ENCODE measurements around the gene COL11A2.
A peak's percentile ranks its signal among the peaks of the same experiment; 100 is the strongest.

Gene COL11A2

DNA sequence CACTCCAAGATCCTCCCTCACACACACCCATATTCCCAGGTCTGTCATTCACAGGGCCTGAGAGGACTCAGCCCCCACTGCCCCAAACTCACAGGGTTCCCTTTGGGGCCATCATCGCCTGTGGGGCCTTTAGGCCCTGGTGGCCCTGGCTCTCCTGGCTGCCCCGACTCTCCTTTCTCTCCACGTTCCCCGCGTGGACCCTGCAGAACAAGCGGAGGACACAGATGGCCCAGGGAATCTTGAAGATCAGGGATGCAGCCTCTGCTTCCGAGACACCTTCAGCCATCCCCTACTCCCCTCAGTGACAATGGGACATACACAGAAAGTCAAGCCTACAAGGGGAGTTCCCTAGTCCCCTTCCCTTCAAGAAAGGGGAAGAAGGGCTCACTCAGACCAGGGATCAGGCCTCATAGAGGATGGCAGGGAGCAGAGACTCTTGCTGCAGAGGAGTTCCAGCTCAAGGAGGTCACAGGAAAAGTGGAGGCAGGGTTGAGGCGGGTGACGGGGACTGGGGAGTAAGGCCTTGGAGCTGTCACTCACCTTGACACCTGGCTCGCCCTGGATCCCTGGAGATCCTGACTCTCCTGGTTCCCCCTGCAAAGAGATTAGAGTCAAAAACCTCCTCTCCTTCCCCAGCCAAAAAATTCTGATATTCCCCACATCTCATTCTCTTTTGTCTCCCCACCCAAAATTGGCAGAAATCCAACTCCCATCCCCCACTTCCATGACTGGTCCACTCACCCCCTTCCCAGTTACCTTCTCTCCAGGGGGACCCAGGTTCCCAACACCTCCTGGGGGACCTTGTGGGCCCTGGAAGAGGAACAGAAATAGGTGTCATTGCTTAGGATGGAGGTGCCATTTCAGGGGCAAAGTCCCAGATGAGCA is 22.7 kb downstream of the COL11A2 start:
- no peaks in the 10 kb centered on the region for H3K9me3 Mint-ChIP-seq
- DNase-seq (no peak), ATAC-seq (replicated peaks) (no peak)
- no peaks in the 10 kb centered on the region for H3K4me1 Mint-ChIP-seq (ENCODE audit: low read depth in 2 of 2)
- peaks cover 5 to 57% of the 10 kb centered on the region in 2 donors for H3K27me3 Mint-ChIP-seq
- H3K27ac Mint-ChIP-seq = peak overlapping the region in 1 of 2 donors; percentile 59
- H3K4me3 Mint-ChIP-seq = no peak overlapping the region
- peaks cover 2% of the 10 kb centered on the region for H3K36me3 Mint-ChIP-seq (ENCODE audit: insufficient read depth)

DNA sequence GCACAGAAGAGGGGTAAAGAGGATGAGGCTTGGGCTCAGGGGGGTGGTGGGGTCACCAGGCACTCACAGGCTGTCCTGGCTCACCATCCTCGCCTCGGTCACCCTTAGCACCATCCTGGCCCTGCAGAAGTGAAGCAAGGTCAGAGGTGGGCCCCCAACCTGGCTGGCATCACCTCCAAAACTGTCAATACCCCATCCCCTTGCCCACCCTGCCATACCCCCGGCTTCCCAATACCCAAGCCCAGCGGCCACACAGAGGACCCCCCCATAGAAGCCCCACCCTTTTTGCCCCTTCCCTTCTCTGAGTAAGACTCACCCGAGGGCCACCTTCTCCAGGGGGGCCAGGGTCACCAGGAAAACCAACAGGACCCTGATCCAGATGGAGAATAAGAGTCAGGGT is 23.6 kb downstream of the COL11A2 start:
- ATAC-seq (replicated peaks) (no peak), DNase-seq (no peak)
- no peak overlapping the region for H3K4me3 Mint-ChIP-seq
- H3K27ac Mint-ChIP-seq = peak overlapping the region in 1 of 2 donors; percentile 59
- H3K27me3 Mint-ChIP-seq = peaks cover 12 to 62% of the 10 kb centered on the region in 2 donors
- H3K4me1 Mint-ChIP-seq (ENCODE audit: low read depth in 2 of 2) = peaks cover 0 to 3% of the 10 kb centered on the region in 2 donors
- H3K36me3 Mint-ChIP-seq (ENCODE audit: insufficient read depth) = peaks cover 2% of the 10 kb centered on the region
- H3K9me3 Mint-ChIP-seq = no peaks in the 10 kb centered on the region

GRCh38 chr6:33168284-33168601 is 24.0 kb downstream of the COL11A2 start:
- Mint-ChIP-seq H3K9me3 (no peaks in the 10 kb centered on the region), H3K36me3 (ENCODE audit: insufficient read depth) (peaks cover 2% of the 10 kb centered on the region), H3K27me3 (peaks cover 12 to 62% of the 10 kb centered on the region in 2 donors), H3K4me3 (no peak overlapping the region), H3K4me1 (ENCODE audit: low read depth in 2 of 2) (peaks cover 0 to 3% of the 10 kb centered on the region in 2 donors), H3K27ac (peak overlapping the region in 1 of 2 donors; percentile 59)
- DNase-seq (no peak), ATAC-seq (replicated peaks) (no peak)

DNA sequence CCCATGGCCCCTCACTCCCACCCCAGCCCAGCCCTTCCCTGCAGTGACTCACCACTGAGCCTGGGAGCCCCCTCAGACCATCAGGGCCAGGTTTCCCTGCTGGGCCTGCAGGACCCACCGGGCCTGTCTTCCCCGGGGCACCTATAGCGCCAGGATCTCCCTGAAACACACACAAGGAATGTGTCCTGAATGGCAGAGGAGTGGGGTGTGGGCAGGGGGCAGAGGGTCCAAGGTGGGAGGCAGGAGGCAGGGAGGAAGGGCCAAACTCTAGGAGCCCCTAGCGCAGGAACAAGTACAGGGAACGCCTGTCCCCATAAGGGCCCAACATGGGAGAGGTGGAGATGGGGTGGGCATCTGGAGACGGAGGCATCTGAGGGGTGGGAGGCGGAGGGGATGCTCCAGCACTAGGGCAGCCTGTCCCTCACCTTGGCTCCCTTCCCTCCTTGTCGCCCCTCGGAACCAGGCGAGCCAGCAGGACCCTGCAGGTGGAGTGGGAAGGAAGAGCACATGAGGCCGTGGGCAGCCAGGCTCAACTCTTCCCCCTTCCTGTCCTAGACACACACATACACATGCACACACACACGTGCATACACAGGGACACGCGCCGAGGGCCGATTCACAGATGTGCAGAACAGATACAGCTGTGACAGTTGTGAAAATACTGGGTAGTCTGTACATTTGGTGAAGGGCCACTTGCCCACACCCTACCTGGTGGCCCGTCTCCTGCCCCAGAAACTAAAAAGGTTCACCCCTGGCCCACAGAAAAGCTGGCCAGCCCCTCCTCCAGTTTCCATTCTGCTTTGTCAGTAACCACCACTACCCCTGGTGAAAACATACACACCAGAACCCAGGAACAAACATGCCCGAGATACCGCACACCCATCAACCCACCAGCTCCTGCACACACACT is 24.6 kb downstream of the COL11A2 start:
- H3K4me3 Mint-ChIP-seq = no peak overlapping the region
- peaks cover 0 to 3% of the 10 kb centered on the region in 2 donors for H3K4me1 Mint-ChIP-seq (ENCODE audit: low read depth in 2 of 2)
- DNase-seq (no peak), ATAC-seq (replicated peaks) (no peak)
- peaks cover 2% of the 10 kb centered on the region for H3K36me3 Mint-ChIP-seq (ENCODE audit: insufficient read depth)
- H3K27ac Mint-ChIP-seq = peak overlapping the region in 1 of 2 donors; percentile 59
- H3K27me3 Mint-ChIP-seq = peaks cover 12 to 56% of the 10 kb centered on the region in 2 donors
- H3K9me3 Mint-ChIP-seq = no peaks in the 10 kb centered on the region

DNA sequence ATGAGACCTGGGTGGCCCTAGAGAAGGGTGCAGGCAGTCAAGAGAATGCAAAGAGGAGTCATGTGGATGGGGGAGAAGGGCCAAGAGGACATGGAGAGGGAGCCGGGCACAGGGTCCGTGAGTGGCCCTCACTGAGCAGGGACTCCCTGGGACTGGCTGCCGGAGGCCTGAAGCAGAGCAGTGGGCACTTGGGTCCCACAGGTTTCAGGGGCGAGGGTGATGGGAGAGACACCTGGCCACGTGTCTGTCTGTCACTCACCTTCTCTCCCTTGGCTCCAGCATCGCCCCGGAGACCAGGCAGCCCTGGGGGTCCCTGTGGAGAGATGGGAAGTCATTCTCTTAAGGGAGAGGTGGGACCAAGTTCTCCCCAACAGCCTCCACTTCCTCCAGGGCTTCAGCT is 25.5 kb downstream of the COL11A2 start:
- Mint-ChIP-seq H3K27ac (peak overlapping the region in 1 of 2 donors; percentile 30), H3K9me3 (no peaks in the 10 kb centered on the region), H3K4me3 (no peak overlapping the region), H3K4me1 (ENCODE audit: low read depth in 2 of 2) (peaks cover 2 to 5% of the 10 kb centered on the region in 2 donors), H3K36me3 (ENCODE audit: insufficient read depth) (peaks cover 2% of the 10 kb centered on the region), H3K27me3 (peaks cover 12 to 55% of the 10 kb centered on the region in 2 donors)
- ATAC-seq (replicated peaks) = no peak
- DNase-seq = no peak

DNA sequence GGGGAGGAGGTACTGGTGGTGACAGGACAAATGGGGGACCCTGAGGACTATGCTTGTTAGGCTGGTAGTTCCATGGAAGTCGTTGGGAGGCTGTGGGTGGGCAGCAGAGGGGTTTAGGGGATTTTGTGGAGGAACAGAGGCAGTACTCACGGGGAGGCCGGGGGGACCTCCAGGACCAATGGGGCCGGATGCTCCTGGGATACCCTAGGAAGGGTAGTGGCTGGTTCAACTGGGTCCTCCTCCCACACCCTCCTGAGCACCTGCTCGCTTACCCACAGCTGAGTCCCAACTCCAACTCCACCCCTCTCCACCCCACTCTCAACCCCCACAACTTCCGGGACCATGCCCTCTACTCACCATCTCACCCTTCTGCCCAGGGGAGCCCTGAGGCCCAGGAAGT is 25.9 kb downstream of the COL11A2 start:
- DNase-seq (no peak), ATAC-seq (replicated peaks) (no peak)
- H3K9me3 Mint-ChIP-seq = no peaks in the 10 kb centered on the region
- H3K27me3 Mint-ChIP-seq = peaks cover 12 to 60% of the 10 kb centered on the region in 2 donors
- H3K36me3 Mint-ChIP-seq (ENCODE audit: insufficient read depth) = peaks cover 2% of the 10 kb centered on the region
- H3K4me1 Mint-ChIP-seq (ENCODE audit: low read depth in 2 of 2) = peaks cover 6 to 10% of the 10 kb centered on the region in 2 donors
- H3K27ac Mint-ChIP-seq = peak overlapping the region in 1 of 2 donors; percentile 30
- no peak overlapping the region for H3K4me3 Mint-ChIP-seq

DNA sequence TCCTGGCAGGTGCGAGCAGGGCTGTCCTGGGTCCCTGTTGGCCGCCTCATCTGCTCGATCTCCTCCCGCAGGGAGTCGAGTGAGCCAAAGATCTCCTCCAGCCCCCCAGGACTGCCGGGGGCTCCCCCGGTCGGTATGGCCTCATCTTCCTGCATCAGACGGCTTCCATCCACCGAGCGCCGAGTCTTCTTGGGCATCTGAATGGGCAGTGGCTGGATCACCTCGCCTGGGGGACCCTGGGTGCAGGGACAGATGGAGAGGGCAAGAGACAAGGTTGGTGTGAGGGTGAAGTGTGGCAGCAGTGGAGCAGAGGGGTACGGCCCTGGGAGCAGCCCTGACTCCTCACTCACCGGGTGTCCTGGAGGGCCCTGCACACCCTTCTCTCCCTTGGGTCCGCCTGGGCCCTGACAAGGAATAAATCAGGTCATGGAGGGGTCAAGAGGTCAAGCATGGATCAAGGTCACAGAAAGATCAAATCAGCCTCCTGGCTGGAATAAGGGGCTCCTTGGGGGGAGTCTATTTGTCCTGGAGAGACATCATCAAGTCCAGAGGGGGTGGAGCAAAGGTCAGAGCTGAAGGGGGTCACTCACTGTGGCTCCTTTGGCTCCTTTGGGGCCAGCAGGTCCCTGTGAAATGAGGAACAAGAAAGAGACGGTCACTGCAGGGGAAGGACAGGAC is 26.5 kb downstream of the COL11A2 start:
- H3K9me3 Mint-ChIP-seq = no peaks in the 10 kb centered on the region
- peaks cover 10 to 15% of the 10 kb centered on the region in 2 donors for H3K4me1 Mint-ChIP-seq (ENCODE audit: low read depth in 2 of 2)
- peaks cover 12 to 63% of the 10 kb centered on the region in 2 donors for H3K27me3 Mint-ChIP-seq
- no peak for ATAC-seq (replicated peaks)
- H3K27ac Mint-ChIP-seq = peak overlapping the region in 1 of 2 donors; percentile 30
- H3K4me3 Mint-ChIP-seq = no peak overlapping the region
- no peak for DNase-seq
- H3K36me3 Mint-ChIP-seq (ENCODE audit: insufficient read depth) = peaks cover 2% of the 10 kb centered on the region

DNA sequence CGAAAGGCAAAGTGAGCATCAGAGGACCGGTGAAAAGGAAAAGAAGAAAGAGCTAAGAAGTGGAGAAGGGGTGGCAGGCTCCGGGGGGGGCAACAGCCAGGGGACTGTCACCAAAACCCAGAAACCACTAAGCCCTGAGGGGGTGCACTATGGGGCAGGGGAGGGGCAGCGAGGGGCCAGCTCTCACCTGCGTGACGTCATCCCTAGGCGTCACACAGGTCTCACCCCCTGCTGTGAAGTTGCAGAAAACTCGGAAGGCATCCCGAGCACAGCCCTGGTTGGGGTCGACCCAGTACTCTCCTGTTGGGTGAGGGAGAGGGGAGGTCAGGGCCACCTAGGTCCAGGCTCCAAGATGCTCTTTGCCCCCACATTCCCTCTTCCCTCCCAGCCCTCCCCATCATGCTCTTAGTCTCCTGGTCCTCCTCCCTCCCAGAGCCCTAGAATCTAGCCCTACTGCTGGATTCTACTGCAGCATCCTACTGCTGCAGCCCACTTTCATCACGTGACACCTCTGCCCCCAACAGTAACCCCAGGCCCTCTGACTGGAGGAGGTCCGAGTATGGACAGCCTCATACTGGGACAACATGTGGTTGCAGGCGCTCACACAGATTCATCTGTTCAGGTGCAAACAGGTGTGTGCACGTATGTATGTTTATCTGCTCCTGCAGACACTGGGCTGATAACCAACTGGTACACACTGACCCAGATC is 27.4 kb downstream of the COL11A2 start:
- no peak overlapping the region for H3K27ac Mint-ChIP-seq
- H3K9me3 Mint-ChIP-seq = no peaks in the 10 kb centered on the region
- H3K27me3 Mint-ChIP-seq = peaks cover 12 to 63% of the 10 kb centered on the region in 2 donors
- peaks cover 10 to 15% of the 10 kb centered on the region in 2 donors for H3K4me1 Mint-ChIP-seq (ENCODE audit: low read depth in 2 of 2)
- DNase-seq = no peak
- H3K4me3 Mint-ChIP-seq = no peak overlapping the region
- ATAC-seq (replicated peaks) = no peak
- peaks cover under 1% of the 10 kb centered on the region for H3K36me3 Mint-ChIP-seq (ENCODE audit: insufficient read depth)

DNA sequence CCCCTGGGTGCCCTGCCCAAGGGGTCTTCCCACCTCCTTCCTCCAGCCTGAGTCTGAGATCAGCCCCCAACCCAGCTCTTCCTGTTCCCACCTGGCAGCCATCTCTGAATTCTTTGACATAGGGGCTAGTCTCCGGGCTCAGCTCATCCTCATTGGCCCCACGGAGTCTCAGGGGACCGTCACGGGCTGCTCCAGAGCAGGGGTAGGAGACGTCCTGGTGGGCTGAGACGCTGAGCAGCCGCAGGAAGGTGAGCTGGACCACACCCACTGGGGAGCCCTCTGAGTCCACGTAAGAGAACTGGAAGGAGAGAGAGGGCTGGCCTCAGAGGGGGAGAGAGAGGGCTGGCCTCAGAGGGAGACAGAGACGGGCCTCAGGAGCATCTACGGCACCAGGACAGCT is 28.1 kb downstream of the COL11A2 start:
- Mint-ChIP-seq H3K36me3 (ENCODE audit: insufficient read depth) (no peaks in the 10 kb centered on the region), H3K9me3 (no peaks in the 10 kb centered on the region), H3K4me1 (ENCODE audit: low read depth in 2 of 2) (peaks cover 10 to 15% of the 10 kb centered on the region in 2 donors), H3K27ac (no peak overlapping the region), H3K27me3 (peaks cover 12 to 63% of the 10 kb centered on the region in 2 donors), H3K4me3 (peak overlapping the region; percentile 9 to 26)
- ATAC-seq (replicated peaks) = no peak
- no peak for DNase-seq

- Mint-ChIP-seq H3K36me3 (ENCODE audit: insufficient read depth) (no peaks in the 10 kb centered on the region), H3K4me3 (no peak overlapping the region), H3K27ac (no peak overlapping the region), H3K4me1 (ENCODE audit: low read depth in 2 of 2) (peaks cover 10 to 15% of the 10 kb centered on the region in 2 donors), H3K27me3 (peaks cover 16 to 56% of the 10 kb centered on the region in 2 donors), H3K9me3 (no peaks in the 10 kb centered on the region)
- ATAC-seq (replicated peaks) = no peak
- DNase-seq = no peak
Observed at GRCh38 chr6:33163540-33163939, 28.7 kb downstream of the COL11A2 start.

- H3K4me3 Mint-ChIP-seq = peak overlapping the region; percentile 78 to 85
- DNase-seq (peak; percentile 81 to 87 (median 85)), ATAC-seq (replicated peaks) (peak; percentile 98)
- H3K4me1 Mint-ChIP-seq (ENCODE audit: low read depth in 2 of 2) = peaks cover 10 to 15% of the 10 kb centered on the region in 2 donors
- H3K27ac Mint-ChIP-seq = peak overlapping the region in 1 of 2 donors; percentile 69
- no peaks in the 10 kb centered on the region for H3K36me3 Mint-ChIP-seq (ENCODE audit: insufficient read depth)
- no peaks in the 10 kb centered on the region for H3K9me3 Mint-ChIP-seq
- H3K27me3 Mint-ChIP-seq = peaks cover 18 to 46% of the 10 kb centered on the region in 2 donors
Observed at GRCh38 chr6:33161354-33162331, 30.6 kb downstream of the COL11A2 start.

Measured in effector memory CD8-positive, alpha-beta T cell (primary cell).